Aorta (tissue), 5 donors: ENCODE data around the gene RBPMS2. TPM values are rescaled to one million over a fixed set of nuclear protein-coding genes. Genes with fewer than 3 reads are reported as not detected.

Experiments used
- ATAC-seq: fragments of 200-7000 bp; cut with Tn5 transposase; one replicate; pipeline ENCODE4 v1.9.1; 2022; ENCODE audit warnings: moderate library complexity; ENCODE audit not compliant: low FRiP score
- DNase-seq, 2 donors: peaks; one replicate each; pipeline ENCODE4 v3.0.0-alpha.2; 2020
- H3K27ac ChIP-seq, 2 donors: one replicate each; pipeline ENCODE4 v1.5.1; 2013; ENCODE audit warnings: low read length in 2 of 2, mild to moderate bottlenecking in 2 of 2, moderate library complexity in 2 of 2, control low read depth in 1 of 2, inconsistent platforms in 1 of 2, low read depth in 1 of 2
- H3K27me3 ChIP-seq, 2 donors: one replicate each; pipeline ENCODE4 v1.6.1; 2013; ENCODE audit warnings: control low read depth in 1 of 2, low read length in 1 of 2, mild to moderate bottlenecking in 1 of 2, moderate library complexity in 1 of 2; ENCODE audit not compliant: insufficient read depth in 2 of 2, control insufficient read depth in 1 of 2
- H3K36me3 ChIP-seq, 2 donors: one replicate each; pipeline ENCODE4 v1.6.1; 2013; ENCODE audit warnings: control low read depth in 1 of 2, low read length in 1 of 2, mild to moderate bottlenecking in 1 of 2; ENCODE audit not compliant: insufficient read depth in 2 of 2, control insufficient read depth in 1 of 2
- H3K4me1 ChIP-seq, 2 donors: one replicate each; pipeline ENCODE4 v1.6.1; 2013; ENCODE audit warnings: low read length in 2 of 2, control low read depth in 1 of 2, mild to moderate bottlenecking in 1 of 2, moderate library complexity in 1 of 2; ENCODE audit not compliant: insufficient read depth in 2 of 2, control insufficient read depth in 1 of 2
- H3K4me3 ChIP-seq, 2 donors: one replicate each; pipeline ENCODE4 v1.5.1; 2013; ENCODE audit warnings: low read length in 2 of 2, control low read depth in 1 of 2, mild to moderate bottlenecking in 1 of 2
- H3K9me3 ChIP-seq: one replicate; pipeline ENCODE4 v1.6.1; 2013; ENCODE audit warnings: mild to moderate bottlenecking, low read length; ENCODE audit not compliant: control insufficient read depth
- WGBS, 2 donors: extraction: QIAGEN DNeasy Blood & Tissue Kit; methylation state at CpG; one replicate each; pipeline ENCODE4 v1.1.7; 2013; 5-methylcytosine and 5-hydroxymethylcytosine counted together
- intact Hi-C, 2 donors: fragments of 100-400 bp; cut with DNase I; formaldehyde crosslinking; loops; one replicate each; pipeline versions ENCODE4 v1.14.2 to v1.15.0; 2022
- microRNA-seq, 2 donors: library from miRNA; unstranded; fragments of <30 nt; microRNA quantifications; one replicate each; pipeline ENCODE4 v1.2.0, GENCODE V29; 2020
- polyA plus RNA-seq, 2 donors: library from polyadenylated mRNA; stranded (reverse); fragments of 200-250 nt; gene quantifications; one replicate each; pipeline ENCODE4 v1.2.3, GENCODE V29; 2013
- total RNA-seq, 2 donors: library from RNA; stranded (reverse); fragmentation: NEBNext Ultra II Directional; extraction: Animal tissue kit (Norgen Biotek cat#: 25700); gene quantifications; one replicate each; pipeline ENCODE4 v1.2.1, GENCODE V29; 2021
- donor health status: healthy with polysubstance abuse.
- donor health status: Bipolar disorder and iron deficiency.
- donor health status: DM: no; HTN: no; CAD: no.
- donor health status: DM: no; HTN: no; CAD: no.
- donor health status: DM: yes; HTN: yes; CAD: no.

RBPMS2 gene
- total and polyA plus RNA-seq, 4 donors = 0.51 to 9.9 (median 4.0) TPM

DNA sequence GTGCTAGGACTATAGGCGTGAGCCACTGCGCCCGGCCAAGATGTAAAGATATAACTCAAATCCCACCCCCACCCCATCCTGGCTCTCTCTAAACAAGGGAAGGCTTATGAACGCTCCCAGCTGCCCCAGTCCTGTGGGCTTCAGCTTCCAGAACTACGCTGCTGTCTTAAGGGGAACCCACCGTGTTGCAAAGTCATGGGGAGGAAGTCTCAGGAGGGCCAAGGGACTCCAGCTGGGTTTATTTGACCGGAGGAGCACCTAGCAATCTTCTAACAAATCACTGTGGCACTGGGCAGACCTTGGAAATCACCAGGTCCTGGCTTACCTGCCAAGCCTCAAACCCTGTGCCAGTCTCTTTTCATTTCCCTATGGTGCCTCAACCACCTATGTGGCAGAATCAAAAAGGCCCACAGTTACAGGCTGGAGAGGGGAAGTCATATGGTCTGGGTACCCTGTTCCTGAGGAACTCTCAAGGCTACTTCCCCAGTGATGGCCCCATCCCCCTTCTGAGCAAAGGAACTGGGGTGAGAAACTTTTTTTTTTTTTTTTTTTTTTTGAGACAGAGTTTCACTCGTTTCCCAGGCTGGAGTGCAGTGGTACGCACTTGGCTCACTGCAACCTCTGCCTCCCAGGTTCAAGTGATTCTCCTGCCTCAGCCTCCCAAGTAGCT lies 83.4 kb downstream of the RBPMS2 start:
- Histone ChIP-seq H3K36me3 (peaks cover 5 to 6% of the 10 kb centered on the region in 2 donors), H3K27ac (peak overlapping the region in 1 of 2 donors; percentile 34), H3K4me3 (no peak overlapping the region), H3K27me3 (no peaks in the 10 kb centered on the region), H3K9me3 (no peaks in the 10 kb centered on the region), H3K4me1 (peaks cover 0 to 2% of the 10 kb centered on the region in 2 donors)
- DNase-seq (peak; percentile 27 to 69), ATAC-seq (no peak)
- WGBS, 2 donors = 71 to 75% methylated on average over 9 of the region's 9 CpGs
- intact Hi-C loops = no loop called here

GRCh38 chr15:64690578-64691296 lies 84.7 kb downstream of the RBPMS2 start:
- 33 to 40% methylated on average over 6 of the region's 6 CpGs for WGBS, 2 donors
- Histone ChIP-seq H3K36me3 (peaks cover 5 to 6% of the 10 kb centered on the region in 2 donors), H3K27me3 (no peaks in the 10 kb centered on the region), H3K27ac (no peak overlapping the region), H3K4me1 (peaks cover 0 to 2% of the 10 kb centered on the region in 2 donors), H3K4me3 (no peak overlapping the region), H3K9me3 (no peaks in the 10 kb centered on the region)
- DNase-seq = no peak
- intact Hi-C loops = no loop called here
- no peak for ATAC-seq

GRCh38 chr15:64690008-64690407 lies 85.4 kb downstream of the RBPMS2 start:
- 46 to 47% methylated on average over 3 of the region's 3 CpGs for WGBS, 2 donors
- H3K36me3 ChIP-seq = peaks cover 5 to 6% of the 10 kb centered on the region in 2 donors
- intact Hi-C loops = no loop called here
- H3K27ac ChIP-seq = no peak overlapping the region
- H3K9me3 ChIP-seq = no peaks in the 10 kb centered on the region
- H3K4me1 ChIP-seq = peaks cover 0 to 2% of the 10 kb centered on the region in 2 donors
- DNase-seq (no peak), ATAC-seq (no peak)
- H3K27me3 ChIP-seq = no peaks in the 10 kb centered on the region
- no peak overlapping the region for H3K4me3 ChIP-seq

Small RNA genes within 50 kb of the gene (microRNA-seq; reads per million reads assigned to microRNA genes)
- gene MIR1272 = 0 reads per million in 2 donors

Other genes starting within 250 kb of the RBPMS2 start
- gene PIF1, start 50.1 kb upstream of the RBPMS2 start, total RNA-seq = 1 to 10 TPM in 1 of 2 donors, under 1 TPM in 1; 0.65 to 2.8 TPM
- gene PIF1, start 50.1 kb upstream of the RBPMS2 start, polyA plus RNA-seq = 1 to 10 TPM in 1 of 2 donors, under 1 TPM in 1; 0.50 to 4.2 TPM
- gene PLEKHO2, start 66.3 kb upstream of the RBPMS2 start, total RNA-seq = 10 to 100 TPM; 46.2 to 50.4 TPM
- 10 to 100 TPM; 12.2 to 13.5 TPM for gene PLEKHO2, start 66.3 kb upstream of the RBPMS2 start, polyA plus RNA-seq
- 10 to 100 TPM; 22.3 to 29.2 TPM for gene ANKDD1A, start 136.3 kb upstream of the RBPMS2 start, total RNA-seq
- gene ANKDD1A, start 136.3 kb upstream of the RBPMS2 start, polyA plus RNA-seq = 10 to 100 TPM; 11.1 to 14.7 TPM
- gene SPG21, start 214.3 kb upstream of the RBPMS2 start, total RNA-seq = 10 to 100 TPM; 58.0 to 77.0 TPM
- 10 to 100 TPM; 54.6 to 72.6 TPM for gene SPG21, start 214.3 kb upstream of the RBPMS2 start, polyA plus RNA-seq